Caki2 (cell line): ENCODE measurements around the gene IL17REL. TPM values are rescaled to one million over a fixed set of nuclear protein-coding genes. Genes with fewer than 3 reads are reported as not detected.

Experiments used
- DNase-seq: peaks from one replicate; pipeline ENCODE4 v3.0.0-alpha.2; 2015; ENCODE audit warnings: low read depth
- in situ Hi-C: cut with HindIII; loops from 2 replicates; pipeline ENCODE4 v1.10.0; 2016; ENCODE audit warnings: low sequenced_read_pairs, low pct_unique_long_range_greater_than_20kb, mixed read lengths
- total RNA-seq: library from RNA; depleted of rRNA; stranded (reverse); fragments of >200 nt; shearing (Covaris generic); gene quantifications from 2 replicates; pipeline ENCODE4 v1.2.3, GENCODE V29; 2014; ENCODE audit warnings: low replicate concordance

The IL17REL gene
- total RNA-seq, 1 experiment from 2014 or later, result not detected

DNA sequence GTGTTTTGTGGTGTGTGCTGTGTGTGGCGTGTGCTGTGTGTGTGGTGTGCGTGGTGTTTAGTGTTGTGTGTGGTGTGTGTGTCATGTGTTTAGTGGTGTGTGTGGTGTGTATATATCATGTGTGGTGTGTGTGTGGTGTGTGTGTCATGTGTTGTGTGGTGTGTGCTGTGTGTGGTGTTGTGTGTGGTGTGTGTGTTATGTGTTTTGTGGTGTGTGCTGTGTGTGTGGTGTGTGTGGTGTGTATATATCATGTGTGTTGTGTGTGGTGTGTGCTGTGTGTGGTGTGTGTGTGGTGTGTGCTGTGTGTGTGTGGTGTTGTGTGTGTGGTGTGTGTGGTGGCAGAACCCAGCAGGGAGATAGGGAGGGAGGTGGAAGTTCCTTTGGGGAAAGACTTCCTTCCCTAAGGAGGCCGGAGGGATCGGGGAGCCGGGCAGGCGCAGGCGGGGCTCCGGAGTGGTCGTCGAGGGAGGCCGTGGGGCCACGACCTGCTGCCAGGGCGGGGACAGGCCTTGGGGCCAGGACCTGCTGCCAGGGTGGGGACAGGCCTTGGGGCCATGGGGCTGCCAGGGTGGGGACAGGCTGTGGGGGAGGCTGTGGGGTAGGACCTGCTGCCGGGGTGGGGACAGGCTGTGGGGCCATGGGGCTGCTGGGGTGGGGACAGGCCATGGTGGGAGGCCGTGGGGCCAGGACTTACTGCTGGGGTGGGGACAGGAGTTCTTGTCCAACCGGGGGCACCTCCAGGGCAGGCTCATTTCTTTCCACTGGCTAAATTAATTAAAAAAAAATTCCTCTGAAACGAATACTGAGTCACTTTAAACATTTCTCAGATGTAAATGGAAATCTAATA, 36.8 kb downstream of the IL17REL start:
- in situ Hi-C loops, result no loop called here

DNA sequence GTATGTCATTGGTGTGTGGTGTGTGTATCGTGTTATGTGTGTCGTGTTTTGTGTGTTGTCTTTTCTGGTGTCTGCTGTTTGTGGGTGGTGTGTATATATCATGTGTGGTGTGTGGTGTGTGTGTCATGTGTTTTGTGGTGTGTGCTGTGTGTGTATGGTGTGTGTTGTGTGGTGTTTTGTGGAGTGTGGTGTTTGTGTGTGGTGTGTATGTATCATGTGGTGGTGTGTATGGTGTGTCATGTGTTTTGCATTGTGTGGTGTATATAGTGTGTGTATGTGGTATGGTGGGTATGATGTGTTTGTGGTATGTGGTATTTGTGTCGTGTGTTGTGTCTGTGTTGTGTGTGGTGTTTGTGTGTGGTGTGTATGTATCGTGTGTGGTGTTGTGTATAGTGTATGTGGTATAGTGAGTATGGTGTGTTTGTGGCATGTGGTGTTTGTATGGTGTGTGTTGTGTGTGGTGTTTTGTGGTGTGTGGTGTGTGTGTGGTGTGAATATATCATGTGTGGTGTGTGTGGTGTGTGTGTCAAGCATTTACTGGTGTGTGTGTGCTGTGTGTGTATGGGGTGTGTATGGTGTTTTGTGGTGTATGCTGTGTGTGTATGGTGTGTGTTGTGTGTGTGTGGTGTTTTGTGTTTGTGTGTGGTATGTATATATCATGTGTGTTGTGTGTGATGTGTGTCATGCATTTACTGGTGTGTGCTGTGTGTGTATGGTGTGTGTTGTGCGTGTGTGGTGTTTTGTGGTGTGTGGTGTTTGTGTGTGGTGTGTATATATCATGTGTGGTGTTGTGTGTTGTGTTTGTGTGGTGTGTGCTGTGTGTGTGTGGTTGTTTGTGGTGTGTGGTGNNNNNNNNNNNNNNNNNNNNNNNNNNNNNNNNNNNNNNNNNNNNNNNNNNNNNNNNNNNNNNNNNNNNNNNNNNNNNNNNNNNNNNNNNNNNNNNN, 39.3 kb downstream of the IL17REL start:
- DNase-seq, result no peak
- in situ Hi-C loops, result no loop called here

More for the DNA sequence above, 36.8 kb downstream of the IL17REL start:
- DNase-seq, result no peak

DNA sequence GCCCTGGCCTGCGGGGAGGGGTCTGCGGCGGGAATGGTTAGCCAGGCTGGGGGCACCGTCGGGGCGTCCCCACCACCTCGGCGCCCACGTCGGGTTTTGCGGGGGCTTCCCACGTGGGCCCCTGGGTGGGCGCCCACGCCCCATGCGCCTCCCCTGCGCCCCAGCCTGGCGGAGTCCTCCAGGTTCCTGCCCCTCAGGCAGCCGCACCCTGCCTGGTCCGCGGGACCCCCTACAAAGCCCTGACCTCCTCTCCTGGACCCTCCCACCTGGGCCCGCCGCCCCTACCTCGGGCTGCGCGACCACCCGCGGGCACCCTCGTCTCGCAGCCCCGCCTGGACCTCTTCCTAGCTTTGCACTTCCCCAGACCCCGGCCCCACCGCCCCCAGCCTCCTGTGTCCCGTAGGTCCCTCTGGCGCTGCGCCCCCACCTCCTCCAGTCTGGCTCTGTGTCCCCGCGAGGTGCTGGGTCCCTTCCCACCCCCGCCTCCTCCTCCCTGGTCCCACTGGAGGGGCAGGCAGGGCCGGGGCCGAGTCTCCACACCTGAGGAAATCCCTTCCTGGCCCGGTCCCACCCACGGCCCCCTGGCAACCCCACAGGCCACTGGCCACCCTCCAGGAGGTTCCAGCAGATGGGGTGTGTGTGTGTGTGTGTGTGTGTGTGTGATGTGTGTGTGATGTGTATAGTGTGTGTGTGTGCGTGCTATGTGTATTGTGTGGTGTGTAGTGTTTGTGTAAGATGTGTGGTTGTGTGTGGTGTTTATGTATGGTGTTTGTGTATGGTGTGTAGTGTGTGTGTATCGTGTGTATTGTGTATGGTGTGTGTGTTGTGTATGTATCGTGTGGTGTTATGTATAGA, 40.2 kb downstream of the IL17REL start:
- no peak for DNase-seq
- in situ Hi-C loops, result no loop called here

DNA sequence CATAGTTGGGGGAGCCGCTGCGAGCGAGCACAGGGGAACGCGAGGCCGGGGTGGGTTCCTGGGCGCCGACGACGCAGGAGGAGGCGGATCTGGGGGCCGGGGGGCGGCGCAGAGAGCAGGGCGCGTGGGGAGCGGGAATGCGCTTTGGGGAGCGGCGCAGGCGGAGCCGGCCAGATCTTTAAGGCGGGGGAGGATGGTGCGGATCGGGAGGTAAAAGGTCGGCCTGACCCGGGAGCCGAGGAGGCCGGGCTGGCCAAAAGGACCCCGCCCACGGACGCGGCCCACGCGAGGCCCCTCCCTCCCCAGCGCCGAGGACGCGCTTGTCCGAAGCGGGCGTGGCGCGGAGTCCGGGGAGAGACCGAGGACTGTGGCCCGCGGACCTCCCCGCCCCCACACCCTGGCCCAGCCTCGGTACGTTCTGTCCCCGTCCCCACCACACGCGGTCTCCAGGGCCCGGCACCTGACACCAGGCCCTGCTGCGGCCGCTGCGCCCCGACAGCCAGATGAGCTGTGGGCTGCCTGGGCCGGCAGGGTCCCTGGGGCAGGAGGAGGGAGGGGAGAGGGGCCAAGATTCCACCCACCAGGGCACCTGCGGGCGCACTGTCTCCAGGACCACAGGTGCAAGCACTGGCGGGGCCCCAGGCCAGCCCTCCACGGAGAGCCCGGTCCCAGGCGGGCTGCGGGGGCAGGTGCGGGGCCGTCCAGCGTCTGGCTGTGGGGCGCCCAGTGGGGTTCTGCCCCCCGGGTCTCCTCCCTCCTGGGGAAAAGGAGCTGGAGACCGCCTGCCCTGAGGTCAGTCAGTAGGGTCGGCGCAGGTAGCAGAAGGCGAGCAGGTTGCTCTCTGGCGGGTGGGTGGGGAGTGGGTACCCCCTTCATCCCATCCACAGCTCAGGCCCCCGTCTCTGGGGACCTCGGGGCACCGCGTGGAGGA, 41.1 kb downstream of the IL17REL start:
- in situ Hi-C loops, result no loop called here
- no peak for DNase-seq

DNA sequence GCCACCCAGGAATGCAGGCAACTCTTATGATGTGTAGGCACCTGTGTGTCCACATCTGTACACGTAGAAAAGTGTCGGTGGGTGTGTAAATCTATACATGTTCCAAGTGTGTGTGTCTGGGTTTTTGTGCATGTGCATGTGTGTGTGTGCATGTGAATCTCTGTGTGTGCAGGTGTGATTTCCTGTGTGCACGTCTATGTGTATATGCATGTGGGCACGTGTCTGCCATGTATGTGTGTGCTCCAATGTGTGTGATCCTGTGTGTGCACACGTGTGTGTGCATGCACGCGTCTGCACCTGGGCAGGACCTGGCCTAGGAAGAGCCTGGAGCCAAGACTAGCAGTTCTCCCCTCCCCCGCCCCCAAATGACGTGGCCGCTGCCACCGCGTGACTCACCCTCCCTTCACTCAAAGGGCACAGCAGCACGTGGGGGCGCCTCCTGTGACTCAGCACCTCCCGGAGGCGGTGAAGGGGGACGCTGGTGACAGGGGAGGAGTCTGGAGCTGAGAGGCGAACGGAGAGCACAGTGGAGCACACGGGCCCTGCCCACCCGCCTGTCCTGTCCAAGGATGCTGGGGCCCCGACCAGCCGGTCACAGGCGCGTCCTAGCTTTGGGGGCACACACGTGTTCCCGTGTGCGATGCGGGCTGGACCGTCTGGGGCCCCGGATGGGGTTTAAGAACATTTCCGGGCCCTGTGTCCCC, 41.9 kb downstream of the IL17REL start:
- DNase-seq, result peak; percentile 100
- in situ Hi-C loops, result no loop called here

DNA sequence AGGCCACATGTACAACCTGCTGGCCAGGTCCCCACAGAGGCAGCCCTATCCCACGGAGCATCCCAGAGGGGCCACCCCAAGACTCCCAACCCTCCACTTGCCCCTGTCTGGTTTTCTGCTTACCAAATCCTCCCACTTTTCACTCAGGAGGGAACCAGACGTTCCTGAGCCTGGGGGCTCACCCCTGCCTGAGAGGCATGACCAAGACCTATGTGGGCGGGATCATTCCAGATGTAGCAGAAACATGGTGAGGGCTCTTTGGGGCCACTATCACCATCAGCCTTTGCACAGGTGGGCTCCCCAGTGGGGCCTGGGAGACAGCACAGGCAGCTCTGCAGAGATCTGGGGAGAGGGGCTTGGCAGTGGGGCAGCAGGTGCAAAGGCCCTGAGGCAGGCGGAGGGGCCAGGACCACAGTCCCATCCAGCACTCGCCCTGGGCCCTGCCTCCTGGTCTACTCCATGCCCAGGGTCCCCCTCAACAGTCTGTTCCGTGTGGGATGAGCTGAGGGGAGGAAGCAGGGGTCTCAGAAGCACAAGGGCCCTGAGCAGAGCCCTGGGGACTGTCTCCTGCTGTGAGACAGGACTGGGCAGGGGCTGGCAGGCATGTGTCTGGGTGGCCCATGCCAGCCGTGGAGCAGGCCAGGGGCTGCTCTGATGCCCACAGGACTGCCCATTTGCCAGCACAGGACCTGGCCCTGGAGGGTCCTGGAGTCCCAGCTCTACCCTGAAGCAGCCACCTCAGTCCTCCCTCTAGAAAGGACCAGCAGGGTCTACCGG, 42.6 kb downstream of the IL17REL start:
- no peak for DNase-seq
- in situ Hi-C loops, result no loop called here

DNA sequence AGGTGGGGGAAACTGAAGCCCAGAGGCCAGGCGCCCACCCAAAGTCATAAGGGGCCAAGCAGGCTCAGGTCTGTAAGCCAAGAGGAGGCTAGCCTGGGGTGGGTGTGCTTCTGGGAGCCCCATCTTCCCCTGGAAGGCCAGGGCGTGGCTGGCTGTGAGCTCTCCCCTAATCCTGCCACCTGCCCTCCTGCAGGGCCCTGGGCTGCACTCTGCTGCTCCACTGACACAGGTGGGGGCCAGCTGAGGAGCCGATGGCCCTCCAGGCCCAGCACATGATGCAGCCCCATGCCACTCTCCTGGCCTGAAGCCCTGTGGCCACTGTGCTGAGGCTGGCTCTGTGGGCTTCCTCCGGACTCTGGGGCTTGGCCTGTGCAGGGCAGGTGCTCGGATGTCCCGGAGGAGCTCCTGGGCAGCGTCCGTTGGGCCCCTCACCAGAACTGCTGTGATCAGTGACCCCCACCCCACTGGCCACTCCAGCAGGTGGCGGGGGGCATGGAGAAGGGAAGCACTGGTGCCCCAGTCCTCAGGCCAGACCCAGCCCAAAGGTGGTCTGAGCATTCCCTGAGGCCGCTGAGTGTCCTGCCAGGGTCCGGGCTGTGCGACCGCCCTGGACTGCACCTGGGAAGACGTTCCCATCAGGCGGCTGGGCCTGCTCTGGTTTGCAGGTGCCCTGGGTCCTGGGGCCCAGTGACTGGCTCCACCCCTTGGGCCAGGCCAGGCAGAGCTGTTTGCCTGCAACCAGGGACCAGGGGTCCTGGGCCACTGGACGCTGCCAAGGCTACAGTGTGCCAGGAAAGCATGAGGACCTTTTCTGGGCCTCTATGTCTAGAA, 43.5 kb downstream of the IL17REL start:
- in situ Hi-C loops, result no loop called here
- DNase-seq, result no peak

DNA sequence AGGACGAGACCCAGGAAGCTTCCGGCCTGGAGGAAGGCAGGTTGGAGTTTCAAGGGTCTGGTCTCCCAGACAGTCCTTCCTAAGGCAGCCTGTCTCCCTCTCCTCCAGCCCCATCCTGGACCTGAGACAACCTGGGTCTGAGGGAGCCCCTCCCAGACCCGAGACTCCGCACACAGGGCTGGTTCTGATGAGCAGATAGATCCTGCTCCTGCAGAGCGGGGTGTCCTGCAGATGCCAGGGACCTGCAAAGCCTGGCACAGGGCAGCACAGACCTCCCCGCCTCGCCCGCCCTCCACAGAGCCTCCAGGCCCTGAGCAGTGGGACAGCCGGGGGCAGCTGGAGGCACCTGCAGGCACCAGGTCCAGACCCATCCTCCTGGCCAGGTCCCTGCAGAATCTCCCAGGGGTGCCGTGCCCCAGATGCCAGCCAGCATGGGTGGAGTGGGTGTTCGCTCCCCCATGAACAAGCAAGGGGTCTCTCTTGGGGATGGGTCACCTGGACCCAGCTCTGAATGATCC, 44.2 kb downstream of the IL17REL start:
- in situ Hi-C loops, result no loop called here
- DNase-seq, result no peak

DNA sequence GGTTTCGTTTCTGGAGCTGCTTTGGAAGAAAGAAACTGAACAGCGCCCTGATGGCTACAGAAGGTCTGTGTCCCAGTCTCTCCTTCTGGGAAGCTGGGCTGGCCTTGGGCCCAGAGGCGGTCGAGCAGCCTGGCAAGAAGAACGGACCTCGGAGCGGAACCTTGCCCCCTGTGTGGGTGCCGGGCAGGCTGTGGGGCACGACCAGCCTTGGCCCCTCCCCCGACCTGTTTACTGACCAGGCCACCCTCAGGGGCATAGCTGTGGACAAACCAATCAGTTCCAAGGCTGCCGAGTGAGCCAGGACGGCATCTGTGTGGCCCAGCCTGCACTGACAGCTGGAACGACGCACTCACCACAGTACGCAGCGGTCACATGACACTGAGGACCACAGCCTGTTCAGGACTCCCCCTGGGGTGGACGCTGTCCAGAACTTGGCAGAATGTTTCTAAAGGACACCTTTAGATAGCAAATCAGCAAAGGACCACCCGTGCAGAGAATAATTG, 44.8 kb downstream of the IL17REL start:
- in situ Hi-C loops, result no loop called here
- no peak for DNase-seq

DNA sequence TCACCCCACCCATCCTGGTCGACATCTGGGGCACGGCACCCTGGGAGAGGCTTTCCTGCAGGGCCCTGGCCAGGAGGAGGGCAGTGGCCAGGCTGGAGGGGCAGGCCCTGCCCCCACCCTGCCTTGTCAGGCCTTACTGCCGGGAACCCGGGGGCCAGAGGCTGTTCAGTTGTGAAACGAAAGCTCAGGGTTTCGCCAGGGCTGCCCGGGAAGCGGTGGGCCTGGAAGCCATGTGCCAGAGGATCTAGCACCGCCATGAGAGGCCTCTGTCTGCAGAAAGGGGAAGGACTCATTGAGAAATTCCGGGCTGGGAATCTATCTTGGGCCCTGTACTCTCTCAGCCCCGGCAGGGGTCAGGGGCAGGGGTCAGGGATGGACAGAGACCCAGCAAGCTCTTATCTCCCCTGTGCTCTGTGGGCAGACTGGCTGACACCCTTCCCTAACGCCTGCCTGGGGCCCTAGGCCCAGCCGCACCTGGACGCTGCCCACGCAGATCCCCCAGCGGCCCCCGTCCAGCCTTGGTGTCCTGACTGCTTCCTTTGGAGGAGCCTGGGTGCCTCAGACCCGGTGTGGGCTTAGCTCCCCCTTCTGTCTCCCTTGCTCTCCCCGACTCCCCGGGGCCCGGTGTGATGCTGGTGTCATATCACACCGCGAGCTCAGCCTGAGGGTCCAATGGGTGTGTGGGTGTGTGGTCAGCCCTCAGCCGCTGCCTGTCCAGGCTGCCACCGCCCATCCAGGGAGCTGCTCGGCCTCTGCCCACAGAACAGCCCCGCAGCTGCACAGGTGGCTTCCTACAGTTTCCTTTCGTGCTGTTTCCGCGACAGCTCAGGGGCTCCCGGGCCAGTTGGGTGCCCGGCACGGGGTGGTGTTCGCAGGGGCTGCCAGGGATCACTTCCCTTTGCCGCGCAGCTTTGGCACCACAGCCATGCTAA, 45.5 kb downstream of the IL17REL start:
- no peak for DNase-seq
- in situ Hi-C loops, result no loop called here

DNA sequence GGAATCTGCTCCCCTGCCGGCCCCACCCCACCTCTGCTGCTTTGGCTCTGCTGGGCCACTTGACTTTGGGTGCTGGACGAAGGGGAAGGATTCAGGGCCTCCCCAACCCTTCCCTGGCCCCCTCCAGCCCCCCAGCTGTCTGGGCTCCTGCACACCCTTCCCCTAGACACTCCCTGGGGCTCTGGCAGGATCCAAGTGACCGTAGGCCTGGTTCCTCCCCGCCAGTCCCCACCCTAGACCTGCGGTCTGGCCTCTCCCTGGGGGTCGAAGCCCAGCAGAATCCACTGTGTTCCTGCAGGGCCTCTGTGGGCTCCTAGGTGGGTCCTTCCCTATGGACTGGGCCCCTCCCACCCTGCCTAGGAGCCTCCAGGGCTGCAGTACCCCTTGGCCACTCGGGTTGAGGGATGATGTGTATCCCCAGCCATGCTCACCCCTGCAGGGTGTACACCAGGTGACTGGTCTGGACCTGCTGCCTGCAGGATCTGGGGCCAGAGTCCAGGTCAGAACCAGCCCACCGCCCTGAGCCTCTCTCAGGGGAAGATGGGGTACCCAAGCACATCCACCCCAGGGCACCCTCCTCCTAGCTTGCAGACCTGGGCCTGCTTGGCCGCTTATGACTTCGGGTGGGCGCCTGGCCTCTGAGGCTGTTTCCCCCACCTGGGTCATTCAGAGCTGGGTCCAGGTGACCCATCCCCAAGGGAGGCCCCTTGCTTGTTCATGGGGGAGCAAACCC, 46.4 kb downstream of the IL17REL start:
- in situ Hi-C loops, result no loop called here
- no peak for DNase-seq

DNA sequence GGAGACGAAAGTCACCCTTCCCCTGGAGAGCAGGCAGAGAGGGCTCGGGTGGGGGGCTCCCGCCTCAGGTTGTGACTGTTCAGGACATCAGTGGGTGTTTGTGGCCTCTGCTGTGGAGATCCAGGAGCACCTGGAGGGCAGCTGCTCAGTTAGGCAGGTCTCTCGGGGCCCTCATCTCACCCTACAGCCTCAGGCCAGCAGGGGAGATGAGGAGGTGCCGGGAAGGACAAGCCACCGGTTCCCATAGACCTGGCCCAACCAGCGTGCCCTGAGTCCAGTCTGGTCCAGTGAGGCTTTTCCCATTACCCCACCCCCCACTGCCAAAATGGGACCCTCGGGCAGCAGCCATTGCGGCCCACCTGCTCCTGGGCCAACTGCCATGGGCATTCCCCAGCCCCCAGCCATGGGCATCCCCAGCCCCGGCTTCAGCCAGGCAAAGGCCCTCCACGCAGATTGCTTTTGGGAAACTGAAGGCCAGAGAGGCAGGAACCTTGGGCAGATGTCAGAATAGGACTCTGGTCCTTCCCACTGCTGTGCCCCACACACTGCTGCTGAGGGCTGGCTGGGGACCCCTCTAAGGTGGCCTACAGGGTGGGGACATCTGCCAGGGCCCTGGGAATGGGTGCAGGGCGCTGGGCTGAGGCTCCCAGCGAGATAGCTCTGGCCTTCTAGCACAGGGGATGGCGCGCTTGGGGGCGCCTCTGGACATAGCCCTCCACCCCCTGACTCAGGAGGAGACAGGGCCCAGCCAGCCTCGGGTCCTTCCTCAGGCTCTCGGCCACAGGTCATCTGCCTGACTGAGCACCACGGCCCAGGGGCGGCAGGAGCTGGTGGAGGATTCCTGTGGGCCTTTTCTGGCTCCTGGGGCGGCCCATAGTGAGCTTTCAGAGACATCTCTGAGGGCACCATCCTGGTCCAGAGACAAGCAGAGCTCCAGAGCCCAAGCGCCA, 47.2 kb downstream of the IL17REL start:
- DNase-seq, result no peak
- in situ Hi-C loops, result no loop called here
